ENCODE results near the gene EML4.

The EML4 gene

GRCh38 chr2:42150159-42150558 lies 19.0 kb upstream of the EML4 start:
- no peak overlapping the region for H3K4me3 ChIP-seq (ENCODE audit: control insufficient read depth, low read depth, low read length)
- no peak for DNase-seq (ENCODE audit: low read depth)
- no peak for TF ChIP-seq CTCF (conservative IDR thresholded peaks at IDR 0.05; ENCODE audit: control insufficient read depth, insufficient read depth, low read depth, low read length)

DNA sequence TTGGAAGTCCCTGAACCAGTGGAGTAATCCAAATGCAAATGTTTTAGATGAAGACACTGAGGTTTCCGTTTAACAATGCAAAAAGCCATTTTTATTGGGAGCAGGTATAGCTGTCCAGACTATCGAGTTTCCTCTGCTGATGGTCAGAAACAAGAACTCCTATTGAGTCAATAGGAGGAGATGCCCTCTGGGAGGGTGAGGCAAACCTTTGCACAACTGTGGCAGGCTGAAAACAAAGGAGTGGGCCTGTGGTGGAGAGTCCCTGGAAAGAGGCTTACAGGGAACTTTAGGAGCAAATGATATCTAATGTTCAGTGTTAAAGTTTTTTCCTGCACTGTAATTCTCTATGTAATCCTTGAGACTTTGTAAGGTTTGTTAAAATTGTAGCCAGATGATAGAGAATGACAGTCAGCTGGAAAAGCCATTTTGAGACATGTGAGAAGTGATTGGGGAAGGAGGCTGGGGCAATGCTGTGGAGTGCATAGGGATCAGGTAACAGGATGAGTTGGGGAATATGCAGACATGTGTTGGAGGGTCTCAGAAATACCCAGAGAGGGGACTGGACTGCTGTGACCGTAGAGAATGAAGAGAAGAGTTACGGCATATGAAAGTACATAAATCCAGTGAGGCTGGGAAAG lies 15.1 kb upstream of the EML4 start:
- TF ChIP-seq CTCF (conservative IDR thresholded peaks at IDR 0.05; ENCODE audit: control insufficient read depth, insufficient read depth, low read depth, low read length) = no peak
- no peak for DNase-seq (ENCODE audit: low read depth)
- H3K4me3 ChIP-seq (ENCODE audit: control insufficient read depth, low read depth, low read length) = no peak overlapping the region

DNA sequence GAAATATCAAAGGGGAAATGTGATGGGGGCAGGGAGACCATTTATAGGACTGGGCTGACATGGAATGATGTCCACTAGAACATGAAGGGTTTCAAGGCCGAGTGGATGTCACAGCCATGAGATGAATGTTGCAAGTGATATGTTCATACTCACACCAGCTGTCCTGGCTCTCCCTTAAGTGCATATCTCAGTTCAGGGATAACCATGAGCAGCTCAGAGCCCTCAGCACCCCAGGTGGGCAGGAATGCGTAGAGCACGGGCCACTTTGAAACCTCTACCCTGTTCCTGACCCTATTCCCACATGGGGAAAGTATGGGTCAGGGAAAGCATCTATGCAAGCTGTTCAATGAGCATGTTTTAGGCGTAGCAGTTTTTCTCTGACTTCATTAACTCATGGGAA lies 12.4 kb upstream of the EML4 start:
- TF ChIP-seq CTCF (conservative IDR thresholded peaks at IDR 0.05; ENCODE audit: control insufficient read depth, insufficient read depth, low read depth, low read length) = no peak
- H3K4me3 ChIP-seq (ENCODE audit: control insufficient read depth, low read depth, low read length) = no peak overlapping the region
- DNase-seq (ENCODE audit: low read depth) = no peak

DNA sequence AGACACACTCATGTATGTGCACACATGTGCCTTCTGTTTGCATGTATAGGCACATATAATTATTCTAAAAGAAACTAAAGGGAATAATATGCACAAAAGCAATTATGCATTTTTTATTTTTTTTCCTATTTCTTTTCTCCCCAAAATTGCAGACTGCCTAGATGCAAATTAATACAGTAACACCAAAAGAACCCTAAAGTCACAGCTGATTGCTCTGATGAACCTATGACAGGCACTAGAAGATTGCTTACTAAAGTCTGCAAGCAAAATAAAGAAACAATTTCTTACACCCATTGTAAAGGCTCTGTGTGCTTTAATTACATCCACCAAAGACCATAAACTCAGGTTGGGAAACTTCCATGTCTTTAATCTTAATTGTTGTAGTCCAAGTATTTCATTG lies 7.7 kb upstream of the EML4 start:
- no peak for TF ChIP-seq CTCF (conservative IDR thresholded peaks at IDR 0.05; ENCODE audit: control insufficient read depth, insufficient read depth, low read depth, low read length)
- no peak overlapping the region for H3K4me3 ChIP-seq (ENCODE audit: control insufficient read depth, low read depth, low read length)
- DNase-seq (ENCODE audit: low read depth) = no peak

DNA sequence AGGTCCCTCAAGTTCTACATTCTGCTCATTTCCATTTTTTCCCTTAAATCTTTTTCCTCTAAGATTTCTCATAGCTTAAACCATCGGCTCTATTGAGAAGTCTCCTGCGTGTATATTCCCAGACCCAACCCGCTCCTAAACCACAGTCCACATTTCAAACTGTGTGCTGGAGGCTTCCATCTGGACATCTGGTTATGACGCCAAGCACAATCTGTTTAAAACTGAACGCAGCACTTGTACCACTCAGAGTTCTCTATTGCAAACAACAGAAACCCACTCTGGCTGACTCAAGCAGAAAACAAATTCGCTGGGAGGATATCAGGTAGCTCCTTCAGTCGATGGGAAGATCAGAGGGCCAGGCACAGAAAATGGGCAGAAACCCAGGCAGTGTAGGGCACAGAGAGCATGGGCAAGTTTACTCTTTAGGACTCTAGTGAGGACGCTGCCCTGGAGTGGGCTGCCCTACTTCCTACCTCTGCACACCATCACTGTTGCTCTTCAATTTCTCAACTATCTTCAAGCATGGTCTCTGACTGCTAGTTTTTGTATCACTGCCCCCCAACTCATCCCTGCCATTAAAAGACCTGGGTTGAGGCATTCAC lies 5.6 kb upstream of the EML4 start:
- DNase-seq (ENCODE audit: low read depth) = peak; percentile 38
- TF ChIP-seq CTCF (conservative IDR thresholded peaks at IDR 0.05; ENCODE audit: control insufficient read depth, insufficient read depth, low read depth, low read length) = no peak
- no peak overlapping the region for H3K4me3 ChIP-seq (ENCODE audit: control insufficient read depth, low read depth, low read length)

- no peak overlapping the region for H3K4me3 ChIP-seq (ENCODE audit: control insufficient read depth, low read depth, low read length)
- TF ChIP-seq CTCF (conservative IDR thresholded peaks at IDR 0.05; ENCODE audit: control insufficient read depth, insufficient read depth, low read depth, low read length) = no peak
- DNase-seq (ENCODE audit: low read depth) = no peak
Measured at GRCh38 chr2:42164046-42164445, 5.1 kb upstream of the EML4 start.

Measured in fibroblast of mammary gland (primary cell).